ENCODE measurements around the gene TRAPPC10. TPM values are rescaled to one million over a fixed set of nuclear protein-coding genes. Genes with fewer than 3 reads are reported as not detected.

Gene TRAPPC10
- total RNA-seq, 1 donor from 2014 or later: 17.5 TPM

GRCh38 chr21:43981871-43982210 is 30.3 kb upstream of the TRAPPC10 start:
- DNase-seq (no peak), ATAC-seq (no peak)
- intact Hi-C loops (cut with micrococcal nuclease): no loop called here

GRCh38 chr21:43982489-43983078 is 29.5 kb upstream of the TRAPPC10 start:
- no peak for DNase-seq
- ATAC-seq: no peak
- intact Hi-C loops (cut with micrococcal nuclease): no loop called here

- no peak for ATAC-seq
- intact Hi-C loops (cut with micrococcal nuclease): no loop called here
These were observed 28.7 kb upstream of the TRAPPC10 start for GRCh38 chr21:43983390-43983789.

GRCh38 chr21:43983860-43984420 is 28.2 kb upstream of the TRAPPC10 start:
- ATAC-seq: no peak
- DNase-seq: no peak
- intact Hi-C loops (cut with micrococcal nuclease): no loop called here

More at GRCh38 chr21:43983390-43983789, 28.7 kb upstream of the TRAPPC10 start:
- no peak for DNase-seq

- DNase-seq (no peak), ATAC-seq (peak; percentile 4)
- intact Hi-C loops (cut with micrococcal nuclease): no loop called here
These were observed 27.0 kb upstream of the TRAPPC10 start for GRCh38 chr21:43984905-43985689.

- DNase-seq: no peak
- peak; percentile 9 for ATAC-seq
- intact Hi-C loops (cut with micrococcal nuclease): no loop called here
These were observed 26.3 kb upstream of the TRAPPC10 start for GRCh38 chr21:43985690-43986251.

GRCh38 chr21:43986544-43987451 is 25.3 kb upstream of the TRAPPC10 start:
- intact Hi-C loops (cut with micrococcal nuclease): no loop called here
- no peak for ATAC-seq

GRCh38 chr21:43987509-43987908 is 24.6 kb upstream of the TRAPPC10 start:
- peak; percentile 79 for ATAC-seq
- DNase-seq: no peak
- intact Hi-C loops (cut with micrococcal nuclease): no loop called here

More at GRCh38 chr21:43986544-43987451, 25.3 kb upstream of the TRAPPC10 start:
- DNase-seq: no peak

GRCh38 chr21:43988016-43988415 is 24.1 kb upstream of the TRAPPC10 start:
- DNase-seq (no peak), ATAC-seq (peak; percentile 9)
- intact Hi-C loops (cut with micrococcal nuclease): no loop called here

- intact Hi-C loops (cut with micrococcal nuclease): no loop called here
- DNase-seq (no peak), ATAC-seq (no peak)
These were observed 23.4 kb upstream of the TRAPPC10 start for GRCh38 chr21:43988506-43989230.

- intact Hi-C loops (cut with micrococcal nuclease): no loop called here
- DNase-seq (no peak), ATAC-seq (no peak)
These were observed 22.7 kb upstream of the TRAPPC10 start for GRCh38 chr21:43989401-43989800.

- DNase-seq (no peak), ATAC-seq (no peak)
- intact Hi-C loops (cut with micrococcal nuclease): no loop called here
These were observed 20.6 kb upstream of the TRAPPC10 start for GRCh38 chr21:43991447-43991991.

- intact Hi-C loops (cut with micrococcal nuclease): no loop called here
- ATAC-seq (no peak), DNase-seq (no peak)
These were observed 20.0 kb upstream of the TRAPPC10 start for GRCh38 chr21:43992121-43992520.

- intact Hi-C loops (cut with micrococcal nuclease): no loop called here
- ATAC-seq (no peak), DNase-seq (no peak)
These were observed 18.6 kb upstream of the TRAPPC10 start for GRCh38 chr21:43993420-43993934.

- intact Hi-C loops (cut with micrococcal nuclease): no loop called here
- DNase-seq: no peak
- no peak for ATAC-seq
These were observed 18.0 kb upstream of the TRAPPC10 start for GRCh38 chr21:43994085-43994484.

GRCh38 chr21:43994646-43995045 is 17.5 kb upstream of the TRAPPC10 start:
- ATAC-seq (no peak), DNase-seq (no peak)
- intact Hi-C loops (cut with micrococcal nuclease): no loop called here

- DNase-seq (no peak), ATAC-seq (no peak)
- intact Hi-C loops (cut with micrococcal nuclease): no loop called here
These were observed 16.5 kb upstream of the TRAPPC10 start for GRCh38 chr21:43995521-43996105.
